Stimulated activated CD8-positive, alpha-beta memory T cell treated with anti-CD3 and anti-CD28 coated beads, Interleukin-4, amount 100 ng/mL, for 1 hour (primary cell): ENCODE results near the gene TRIM46.
"Not testable (repeated sequence)": the region's sequence is repeated elsewhere in the genome, so short reads cannot be mapped to it uniquely, and the experiment has no call there.

ENCODE experiments used
- DNase-seq, 2 donors: peaks; one replicate each; pipeline ENCODE4 v3.0.0-alpha.2; 2020; ENCODE audit warnings: low read depth in 2 of 2, low spot score in 1 of 2

Gene TRIM46

GRCh38 chr1:155226188-155226909 lies 52.7 kb downstream of the TRIM46 start:
- DNase-seq, result peak; percentile 68 to 90

- DNase-seq, result no peak
Measured at GRCh38 chr1:155226910-155227260, 53.2 kb downstream of the TRIM46 start.

DNA sequence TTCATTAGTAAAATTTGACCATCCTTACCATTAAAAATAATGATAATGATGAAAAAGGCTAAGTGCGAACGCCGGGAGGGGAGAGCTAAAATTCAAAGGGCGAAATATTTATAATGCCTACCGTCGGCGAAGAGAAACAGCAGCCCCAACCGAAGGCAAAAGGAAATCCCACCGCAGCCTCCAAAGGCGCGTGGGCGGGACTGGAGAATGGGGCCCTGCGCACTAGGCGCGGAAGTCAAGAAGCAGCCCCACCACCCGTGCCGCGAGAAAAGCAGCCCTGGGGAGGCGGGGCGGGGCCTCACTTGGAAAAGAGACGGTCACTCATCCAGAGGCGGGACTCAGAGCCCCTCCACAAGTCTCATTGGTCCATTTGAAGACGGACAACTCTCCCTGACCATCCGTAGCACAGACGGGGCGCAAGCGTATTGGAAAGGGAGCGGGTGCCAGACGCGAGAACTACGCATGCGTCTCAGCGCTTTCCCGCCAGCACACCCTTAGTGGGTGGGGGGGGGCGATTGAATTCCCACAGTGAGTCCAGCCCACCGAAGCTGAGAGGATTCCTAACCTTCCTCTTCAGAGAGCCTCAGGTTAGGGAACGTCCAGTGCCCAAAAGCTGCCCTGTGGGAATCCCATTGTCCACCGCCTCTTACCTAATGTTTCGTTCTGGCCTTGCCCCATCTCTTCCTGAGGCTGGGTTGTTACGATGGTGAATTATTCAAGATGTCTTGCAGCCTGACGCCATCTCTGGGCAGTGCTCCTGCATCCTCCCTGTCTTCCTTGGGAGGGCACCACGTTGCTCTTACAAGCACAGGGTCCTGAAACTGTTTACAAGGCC lies 53.8 kb downstream of the TRIM46 start:
- peak; percentile 97 to 100 for DNase-seq

GRCh38 chr1:155228096-155228427 lies 54.4 kb downstream of the TRIM46 start:
- no peak for DNase-seq

DNA sequence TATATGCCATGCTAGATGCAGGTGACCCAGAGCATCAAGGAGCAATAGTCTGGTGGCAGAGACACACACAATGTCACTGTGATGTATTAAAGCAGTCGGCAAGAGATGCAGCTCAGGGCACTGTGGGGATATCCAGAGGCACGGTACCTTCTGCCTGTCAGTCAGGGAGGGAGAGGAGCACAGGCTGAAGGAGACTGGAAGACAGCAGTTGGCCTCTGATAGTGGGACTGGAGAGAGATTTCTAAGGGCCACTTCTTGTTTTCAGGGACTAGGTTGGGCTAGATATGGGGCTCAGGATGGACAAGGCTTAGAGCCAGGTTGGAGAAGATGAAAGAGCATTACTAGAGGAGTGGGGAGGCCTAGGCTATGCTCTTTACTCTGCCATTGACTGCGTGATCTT lies 57.7 kb downstream of the TRIM46 start:
- DNase-seq, result not testable (repeated sequence)

DNA sequence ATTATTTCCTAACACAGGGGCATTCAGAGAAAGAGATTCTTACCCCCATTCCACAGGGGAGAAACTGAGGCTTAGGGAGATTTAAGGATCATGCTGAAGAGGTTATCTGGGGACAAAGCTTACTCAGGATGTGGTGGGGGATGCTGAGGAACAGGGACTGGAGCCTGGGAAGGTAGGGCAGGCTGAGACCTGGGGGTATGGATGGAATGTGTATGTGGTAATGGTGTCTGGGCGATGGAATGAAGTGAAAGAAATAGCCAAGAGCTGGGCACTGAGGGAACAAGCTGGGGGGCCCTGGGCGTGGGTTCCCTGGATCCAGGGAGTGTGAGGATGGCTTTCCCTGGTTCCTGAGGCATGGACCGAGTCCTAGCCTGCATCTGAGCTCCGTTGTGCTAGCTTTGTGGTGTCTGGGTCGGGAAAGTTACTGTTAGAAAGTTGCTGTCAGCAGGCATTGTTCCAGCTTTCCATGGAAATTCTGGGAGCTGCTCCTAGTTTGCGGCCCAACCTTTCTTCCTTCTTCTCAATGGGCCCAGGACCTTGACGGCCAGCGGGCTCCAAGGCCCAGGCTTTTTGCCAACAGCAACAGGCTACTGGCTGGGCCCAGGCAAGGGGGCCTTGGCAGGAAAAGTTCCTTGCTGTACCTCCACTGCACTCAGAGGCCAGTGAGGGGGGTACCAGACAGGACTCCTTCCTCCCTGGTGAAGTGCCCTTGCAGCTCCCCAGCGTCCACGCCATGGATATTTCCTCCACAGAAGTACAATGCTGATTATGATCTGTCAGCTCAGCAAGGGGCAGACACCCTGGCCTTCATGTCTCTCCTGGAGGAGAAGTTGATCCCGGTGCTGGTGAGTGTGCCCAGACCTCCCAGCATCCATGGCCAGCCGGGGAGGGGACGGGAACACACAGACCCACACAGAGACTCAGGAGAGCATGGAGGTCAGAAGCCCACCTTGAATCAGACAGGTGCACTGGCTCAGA lies 58.6 kb downstream of the TRIM46 start:
- DNase-seq, result not testable (repeated sequence)

GRCh38 chr1:155233502-155233901 lies 59.9 kb downstream of the TRIM46 start:
- not testable (repeated sequence) for DNase-seq
